Adrenal gland (tissue), 5 donors: Measurements from ENCODE around the gene ALPG.
"Not testable (repeated sequence)": the region's sequence is repeated elsewhere in the genome, so short reads cannot be mapped to it uniquely, and the experiment has no call there.

Experiments
- CTCF ChIP-seq, 6 experiments: fragments of 450-650 bp in 4 of 6; fragments of 200-600 bp in 2 of 6; sonication (generic) in 1 of 6; IDR thresholded peaks; 1 replicate in 5 of 6; 2 replicates in 1 of 6; pipeline versions ENCODE4 v1.5.1 to v1.8.0; 2016 to 2021; ENCODE audit warnings: antibody characterized with exemption in 6 of 6, mild to moderate bottlenecking in 2 of 6, moderate library complexity in 1 of 6
- POLR2A ChIP-seq, 2 donors: fragments of 450-650 bp; IDR thresholded peaks; one replicate each; pipeline ENCODE4 v1.6.1; 2017; ENCODE audit warnings: antibody characterized with exemption in 2 of 2, mild to moderate bottlenecking in 2 of 2, moderate library complexity in 1 of 2
- donor health status: DM: no; HTN: no; CAD: no.

GRCh38 chr2:232445149-232445885 is 38.7 kb downstream of the ALPG start:
- TF ChIP-seq CTCF, POLR2A (IDR thresholded peaks at IDR 0.05): not testable (repeated sequence)
